NB4 (cell line): Measurements from ENCODE around the gene RYR2.

Experiments
- DNase-seq: peaks from one replicate; pipeline ENCODE4 v3.0.0; 2010; ENCODE audit warnings: low read depth
- H3K4me3 ChIP-seq: one replicate; pipeline ENCODE4 v1.5.1; 2011; ENCODE audit warnings: mild to moderate bottlenecking, low read depth, low read length, moderate library complexity
- CTCF ChIP-seq: IDR thresholded peaks from one replicate; pipeline ENCODE4 v1.5.1; 2012; ENCODE audit warnings: low read depth, low read length
- MAX ChIP-seq: IDR thresholded peaks from 2 replicates; pipeline ENCODE4 v1.6.1; 2011; ENCODE audit warnings: low read depth, low read length
- MYC ChIP-seq: IDR thresholded peaks from 2 replicates; pipeline ENCODE4 v1.6.1; 2011; ENCODE audit warnings: low read depth, low read length
- POLR2A ChIP-seq: IDR thresholded peaks from 2 replicates; pipeline ENCODE4 v1.6.1; 2011; ENCODE audit warnings: mild to moderate bottlenecking; ENCODE audit not compliant: insufficient read length; ENCODE audit errors: extremely low read depth

Gene RYR2

GRCh38 chr1:237393632-237394031 is 351.6 kb downstream of the RYR2 start:
- no peak overlapping the region for H3K4me3 ChIP-seq
- no peak for DNase-seq
- TF ChIP-seq POLR2A (no peak), MYC (no peak), CTCF (no peak), MAX (no peak)

- no peak for DNase-seq
- TF ChIP-seq MAX (no peak), MYC (no peak), CTCF (no peak), POLR2A (no peak)
- H3K4me3 ChIP-seq = no peak overlapping the region
Observed at GRCh38 chr1:237394281-237394680, 352.3 kb downstream of the RYR2 start.

GRCh38 chr1:237396426-237396825 is 354.4 kb downstream of the RYR2 start:
- DNase-seq = no peak
- no peak for TF ChIP-seq POLR2A
- no peak for TF ChIP-seq MAX
- TF ChIP-seq CTCF = no peak
- no peak for TF ChIP-seq MYC
- no peak overlapping the region for H3K4me3 ChIP-seq

- no peak overlapping the region for H3K4me3 ChIP-seq
- no peak for TF ChIP-seq POLR2A
- TF ChIP-seq MAX = no peak
- TF ChIP-seq CTCF = no peak
- TF ChIP-seq MYC = no peak
- no peak for DNase-seq
Observed at GRCh38 chr1:237398751-237399150, 356.8 kb downstream of the RYR2 start.

GRCh38 chr1:237405912-237406311 is 363.9 kb downstream of the RYR2 start:
- TF ChIP-seq MYC = no peak
- TF ChIP-seq MAX = no peak
- no peak for TF ChIP-seq POLR2A
- no peak for TF ChIP-seq CTCF
- no peak for DNase-seq
- H3K4me3 ChIP-seq = no peak overlapping the region

- no peak for TF ChIP-seq CTCF
- TF ChIP-seq MAX = no peak
- TF ChIP-seq POLR2A = no peak
- TF ChIP-seq MYC = no peak
- H3K4me3 ChIP-seq = no peak overlapping the region
- DNase-seq = peak; percentile 14
Observed at GRCh38 chr1:237411621-237412020, 369.6 kb downstream of the RYR2 start.
